Measurements from ENCODE around the gene BEST4. TPM values are rescaled to one million over a fixed set of nuclear protein-coding genes. Genes with fewer than 3 reads are reported as not detected.
A peak's percentile ranks its signal among the peaks of the same experiment; 100 is the strongest.

BEST4 gene
- total and polyA plus RNA-seq, 2 of the 13 experiments (the other 11 are each of a cell fraction or from before 2014, with no cell fraction given): 0.77 to 1.4 TPM

GRCh38 chr1:44807364-44808062, 19.5 kb upstream of the BEST4 start (continued):
- no peak for TF ChIP-seq PAF1 (CRISPR knock-in tag; IDR thresholded peaks at IDR 0.05)
- TF ChIP-seq ZNF891 (CRISPR knock-in tag; IDR thresholded peaks at IDR 0.05): 0 out of 2 replicates have a peak, but pooled peaks have one; percentile 9
- no peak for TF ChIP-seq IKZF1 (IDR thresholded peaks at IDR 0.05)
- TF ChIP-seq LCORL (IDR thresholded peaks at IDR 0.05): no peak
- TF ChIP-seq LCORL (CRISPR knock-in tag; IDR thresholded peaks at IDR 0.05): peak; percentile 80
- no peak for TF ChIP-seq HOXA7 (CRISPR knock-in tag; IDR thresholded peaks at IDR 0.05)
- no peak for TF ChIP-seq ZSCAN30 (CRISPR knock-in tag; IDR thresholded peaks at IDR 0.05)
- TF ChIP-seq FOXO4 (CRISPR knock-in tag; conservative IDR thresholded peaks at IDR 0.05): no peak
- no peak for TF ChIP-seq PRPF4 (IDR thresholded peaks at IDR 0.05; ENCODE audit: low read depth, low read length, poor library complexity, severe bottlenecking)
- TF ChIP-seq REL (CRISPR knock-in tag; conservative IDR thresholded peaks at IDR 0.05): peak; percentile 53
- no peak; the same call in 1 of the 2 replicates for TF ChIP-seq MIXL1 (CRISPR knock-in tag; IDR thresholded peaks at IDR 0.05)
- TF ChIP-seq MEF2D (CRISPR knock-in tag; IDR thresholded peaks at IDR 0.05): peak; percentile 81; the same call in 1 of the 2 replicates
- peak; percentile 87 for TF ChIP-seq DMAP1 (CRISPR knock-in tag; IDR thresholded peaks at IDR 0.05)
- 0 out of 2 replicates have a peak, but pooled peaks have one; percentile 35 for TF ChIP-seq FUBP1 (CRISPR knock-in tag; IDR thresholded peaks at IDR 0.05; ENCODE audit: borderline replicate concordance)
- no peak; the same call in 1 of the 2 replicates for TF ChIP-seq SNAPC2 (CRISPR knock-in tag; IDR thresholded peaks at IDR 0.05)
- TF ChIP-seq SSRP1 (CRISPR knock-in tag; IDR thresholded peaks at IDR 0.05): peak; percentile 26; the same call in 1 of the 2 replicates
- no peak for TF ChIP-seq MED13 (CRISPR knock-in tag; IDR thresholded peaks at IDR 0.05)
- no peak for TF ChIP-seq MTA3 (CRISPR knock-in tag; IDR thresholded peaks at IDR 0.05)
- peak; percentile 82; the same call in 1 of the 2 replicates for TF ChIP-seq ZBTB46 (CRISPR knock-in tag; IDR thresholded peaks at IDR 0.05; ENCODE audit: borderline replicate concordance)
- no peak for TF ChIP-seq ZSCAN20 (CRISPR knock-in tag; IDR thresholded peaks at IDR 0.05; ENCODE audit: borderline replicate concordance)
- peak; percentile 89 for TF ChIP-seq ARID2 (CRISPR knock-in tag; IDR thresholded peaks at IDR 0.05; ENCODE audit: borderline replicate concordance)
- TF ChIP-seq E2F5 (CRISPR knock-in tag; conservative IDR thresholded peaks at IDR 0.05): no peak
- peak; percentile 81 for TF ChIP-seq JUND (CRISPR knock-in tag; IDR thresholded peaks at IDR 0.05)
- TF ChIP-seq MYPOP (CRISPR knock-in tag; IDR thresholded peaks at IDR 0.05): peak; percentile 64

Data from HepG2 (cell line).